HL-60 (cell line): ENCODE results near the gene ATXN7L1.

Source experiments
- DNase-seq, 2 experiments: peaks; one replicate each; pipeline ENCODE4 v3.0.0-alpha.2; 2010 to 2020; ENCODE audit warnings: low read depth in 1 of 2, low spot score in 1 of 2
- H3K27ac ChIP-seq: fragments of 250-450 bp; sonication (Bioruptor Pico); replicated peaks from 2 replicates; pipeline ENCODE4 v1.5.1; 2020; ENCODE audit warnings: mild to moderate bottlenecking, moderate library complexity
- H3K27me3 ChIP-seq: fragments of 250-450 bp; sonication (Bioruptor Pico); 2 replicates; pipeline ENCODE4 v1.5.1; 2021; ENCODE audit warnings: mild to moderate bottlenecking, moderate library complexity; ENCODE audit not compliant: insufficient read depth, poor library complexity, severe bottlenecking
- H3K4me3 ChIP-seq: replicated peaks from 2 replicates; pipeline ENCODE4 v1.5.1; 2011; ENCODE audit warnings: mild to moderate bottlenecking, control low read depth, low read length; ENCODE audit not compliant: insufficient read depth
- GABPA ChIP-seq: IDR thresholded peaks from 2 replicates; pipeline ENCODE4 v1.6.1; 2012; ENCODE audit warnings: low read depth
- POLR2AphosphoS5 ChIP-seq: IDR thresholded peaks from 2 replicates; pipeline ENCODE4 v1.6.1; 2012; ENCODE audit warnings: low read depth
- REST ChIP-seq: IDR thresholded peaks from 2 replicates; pipeline ENCODE4 v1.6.1; 2012; ENCODE audit warnings: low read depth; ENCODE audit not compliant: insufficient replicate concordance
- SPI1 ChIP-seq: IDR thresholded peaks from 2 replicates; pipeline ENCODE4 v1.6.1; 2012; ENCODE audit warnings: low read depth, mild to moderate bottlenecking, borderline replicate concordance
- TF ChIP-seq, protein P1 (sequence below): IDR thresholded peaks from one replicate; pipeline ENCODE4 v1.5.1; 2011; ENCODE audit warnings: low read length, control low read depth, inconsistent platforms; ENCODE audit not compliant: insufficient read depth

The ATXN7L1 gene

GRCh38 chr7:105766421-105767073 lies 109.9 kb downstream of the ATXN7L1 start:
- no peak for DNase-seq
- no peak for TF ChIP-seq GABPA
- TF ChIP-seq, protein P1, sequence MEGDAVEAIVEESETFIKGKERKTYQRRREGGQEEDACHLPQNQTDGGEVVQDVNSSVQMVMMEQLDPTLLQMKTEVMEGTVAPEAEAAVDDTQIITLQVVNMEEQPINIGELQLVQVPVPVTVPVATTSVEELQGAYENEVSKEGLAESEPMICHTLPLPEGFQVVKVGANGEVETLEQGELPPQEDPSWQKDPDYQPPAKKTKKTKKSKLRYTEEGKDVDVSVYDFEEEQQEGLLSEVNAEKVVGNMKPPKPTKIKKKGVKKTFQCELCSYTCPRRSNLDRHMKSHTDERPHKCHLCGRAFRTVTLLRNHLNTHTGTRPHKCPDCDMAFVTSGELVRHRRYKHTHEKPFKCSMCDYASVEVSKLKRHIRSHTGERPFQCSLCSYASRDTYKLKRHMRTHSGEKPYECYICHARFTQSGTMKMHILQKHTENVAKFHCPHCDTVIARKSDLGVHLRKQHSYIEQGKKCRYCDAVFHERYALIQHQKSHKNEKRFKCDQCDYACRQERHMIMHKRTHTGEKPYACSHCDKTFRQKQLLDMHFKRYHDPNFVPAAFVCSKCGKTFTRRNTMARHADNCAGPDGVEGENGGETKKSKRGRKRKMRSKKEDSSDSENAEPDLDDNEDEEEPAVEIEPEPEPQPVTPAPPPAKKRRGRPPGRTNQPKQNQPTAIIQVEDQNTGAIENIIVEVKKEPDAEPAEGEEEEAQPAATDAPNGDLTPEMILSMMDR, result no peak
- no peak for TF ChIP-seq REST
- TF ChIP-seq POLR2AphosphoS5, result no peak
- TF ChIP-seq SPI1, result no peak
- H3K27me3 ChIP-seq, result no peaks in the 10 kb centered on the region
- no peak overlapping the region for H3K4me3 ChIP-seq
- H3K27ac ChIP-seq, result no peak overlapping the region

- Histone ChIP-seq H3K4me3 (no peak overlapping the region), H3K27me3 (no peaks in the 10 kb centered on the region), H3K27ac (no peak overlapping the region)
- TF ChIP-seq SPI1 (no peak), POLR2AphosphoS5 (no peak), REST (no peak), GABPA (no peak)
- TF ChIP-seq, protein P1, result no peak
- no peak for DNase-seq
These were observed 110.6 kb downstream of the ATXN7L1 start for GRCh38 chr7:105765846-105766245.

GRCh38 chr7:105764506-105764905 lies 111.9 kb downstream of the ATXN7L1 start:
- DNase-seq, result no peak
- no peaks in the 10 kb centered on the region for H3K27me3 ChIP-seq
- no peak overlapping the region for H3K4me3 ChIP-seq
- no peak overlapping the region for H3K27ac ChIP-seq
- TF ChIP-seq GABPA (no peak), REST (no peak), POLR2AphosphoS5 (no peak), SPI1 (no peak)
- TF ChIP-seq, protein P1, result no peak
